Retinal pigment epithelial cell (primary cell): Measurements from ENCODE around the gene TRMT61A.

Experiments used
- DNase-seq: peaks from one replicate; pipeline ENCODE4 v3.0.0-alpha.2; 2010; ENCODE audit warnings: low read depth
- H3K4me3 ChIP-seq: 2 replicates; pipeline ENCODE4 v1.5.1; 2011; ENCODE audit warnings: mild to moderate bottlenecking, low read length, control low read depth, moderate library complexity
- CTCF ChIP-seq: conservative IDR thresholded peaks from 2 replicates; pipeline ENCODE4 v1.5.1; 2011; ENCODE audit warnings: low read depth, low read length, control low read depth, inconsistent platforms

The TRMT61A gene

GRCh38 chr14:103568952-103569351 is 40.0 kb downstream of the TRMT61A start:
- DNase-seq = no peak
- TF ChIP-seq CTCF = no peak

GRCh38 chr14:103569408-103569807 is 40.4 kb downstream of the TRMT61A start:
- no peak overlapping the region for H3K4me3 ChIP-seq
- no peak for TF ChIP-seq CTCF
- DNase-seq = no peak

More at GRCh38 chr14:103568952-103569351, 40.0 kb downstream of the TRMT61A start:
- H3K4me3 ChIP-seq = no peak overlapping the region

DNA sequence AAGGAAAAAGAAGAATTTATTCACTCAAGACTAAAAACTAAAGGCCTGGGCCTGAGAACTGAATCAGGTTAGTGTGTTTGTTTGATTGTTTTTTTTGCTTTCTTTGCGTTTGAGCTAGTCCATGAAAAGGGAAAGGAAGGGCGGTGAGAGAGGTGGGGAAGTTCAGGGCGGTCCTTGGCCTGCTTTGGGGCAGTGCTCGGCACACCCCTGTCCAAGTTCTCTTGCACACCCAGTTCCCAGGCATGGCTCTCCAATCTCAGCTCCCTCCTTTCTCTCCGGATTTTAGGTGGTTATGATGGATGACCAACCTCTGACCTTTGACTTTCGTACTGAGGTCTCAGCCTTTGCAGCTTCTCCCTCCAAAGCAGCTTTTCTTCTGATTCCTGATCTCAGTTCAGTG is 45.1 kb downstream of the TRMT61A start:
- no peak overlapping the region for H3K4me3 ChIP-seq
- TF ChIP-seq CTCF = no peak
- DNase-seq = no peak

DNA sequence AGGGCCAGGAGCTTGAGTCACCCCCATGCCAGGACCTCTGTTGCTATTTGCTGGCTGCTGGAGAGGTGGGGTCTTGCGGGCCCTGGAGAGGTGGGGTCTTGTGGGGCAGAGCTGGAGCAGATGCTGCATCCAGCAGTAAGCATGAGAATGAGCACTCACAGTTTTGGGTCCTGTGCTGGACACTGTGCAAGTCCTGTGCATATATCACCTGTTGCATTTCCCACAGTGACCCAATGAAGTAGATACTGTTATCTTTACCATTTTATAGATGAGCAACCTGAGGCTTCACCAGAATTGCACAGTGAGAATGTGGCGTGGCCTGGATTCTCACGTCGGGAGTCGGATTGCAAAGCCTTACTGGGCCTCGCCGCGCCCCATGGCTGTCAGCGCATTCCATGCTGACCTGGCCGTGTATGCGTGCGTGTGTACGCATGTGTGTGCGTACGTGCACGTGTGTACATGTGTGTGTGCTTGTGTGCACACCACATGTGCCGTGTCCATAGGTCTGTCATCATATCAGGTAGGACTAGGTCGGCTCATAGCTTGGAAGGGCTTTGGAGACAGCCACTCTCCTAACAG is 45.8 kb downstream of the TRMT61A start:
- TF ChIP-seq CTCF = no peak
- H3K4me3 ChIP-seq = no peak overlapping the region
- DNase-seq = no peak

- TF ChIP-seq CTCF = no peak
- DNase-seq = peak; percentile 99
- H3K4me3 ChIP-seq = peak overlapping the region; percentile 13
Measured at GRCh38 chr14:103576371-103577024, 47.5 kb downstream of the TRMT61A start.

GRCh38 chr14:103578401-103579075 is 49.5 kb downstream of the TRMT61A start:
- no peak for DNase-seq
- TF ChIP-seq CTCF = no peak
- H3K4me3 ChIP-seq = no peak overlapping the region
